ENCODE data around the gene GABPB2. TPM values are rescaled to one million over a fixed set of nuclear protein-coding genes. Genes with fewer than 3 reads are reported as not detected.
A peak's percentile ranks its signal among the peaks of the same experiment; 100 is the strongest.

The GABPB2 gene
- total RNA-seq (26.4 TPM), polyA plus RNA-seq (1 to 10 TPM; 5.4 to 8.1 (median 6.0) TPM)

- Mint-ChIP-seq H3K4me1 (peaks cover 5 to 33% (median 23%) of the 10 kb centered on the region in 4 donors), H3K27me3 (peaks cover 10% of the 10 kb centered on the region), H3K36me3 (peaks cover 10% of the 10 kb centered on the region), H3K27ac (peak within 1 kb of the TSS; percentile 99 to 100 (median 99)), H3K4me3 (peak within 1 kb of the TSS; percentile 98 to 100 (median 100)), H3K9me3 (no peaks in the 10 kb centered on the region)
- H3K9me3 ChIP-seq (ENCODE audit: control insufficient read depth in 2 of 2, low read length in 2 of 2) = no peaks in the 10 kb centered on the region
- H3K27ac ChIP-seq (ENCODE audit: insufficient read depth, low read length, poor library complexity, severe bottlenecking) = peak within 1 kb of the TSS; percentile 95
- H3K4me1 ChIP-seq (ENCODE audit: control insufficient read depth, insufficient read depth, low read length, poor library complexity, severe bottlenecking) = peaks cover 18% of the 10 kb centered on the region
- H3K4me3 ChIP-seq (ENCODE audit: low read depth, low read length) = peak within 1 kb of the TSS; percentile 97
- peak; percentile 84 to 85 for ATAC-seq (ENCODE audit: low read depth in 2 of 2)
- no peaks in the 10 kb centered on the region for H3K27me3 ChIP-seq (ENCODE audit: control insufficient read depth, insufficient read depth, low read length)
- DNase-seq = peak; percentile 76 to 92 (median 89)
- no peaks in the 10 kb centered on the region for H3K36me3 ChIP-seq (ENCODE audit: control insufficient read depth, insufficient read depth, low read length)
These were observed at the start of gene GABPB2 for GRCh38 chr1:151070474-151071276. Gene GABPB2 (plus strand): TSS chr1:151070761. CDS start chr1:151088190, 17,429 bp downstream.

- ATAC-seq (ENCODE audit: low read depth in 2 of 2) (peak; percentile 96 to 98), DNase-seq (peak; percentile 75 to 86 (median 86))
- Histone ChIP-seq H3K9me3 (ENCODE audit: control insufficient read depth in 2 of 2, low read length in 2 of 2) (no peaks in the 10 kb centered on the region), H3K27ac (ENCODE audit: insufficient read depth, low read length, poor library complexity, severe bottlenecking) (no peak overlapping the region), H3K4me1 (ENCODE audit: control insufficient read depth, insufficient read depth, low read length, poor library complexity, severe bottlenecking) (peaks cover 8% of the 10 kb centered on the region), H3K4me3 (ENCODE audit: low read depth, low read length) (peak overlapping the region; percentile 26), H3K36me3 (ENCODE audit: control insufficient read depth, insufficient read depth, low read length) (peaks cover 26% of the 10 kb centered on the region), H3K27me3 (ENCODE audit: control insufficient read depth, insufficient read depth, low read length) (no peaks in the 10 kb centered on the region)
- Mint-ChIP-seq H3K36me3 (peaks cover 29% of the 10 kb centered on the region), H3K27me3 (no peaks in the 10 kb centered on the region), H3K4me3 (peak overlapping the region in 3 of 4 donors; percentile 46 to 70 (median 63)), H3K27ac (peak overlapping the region; percentile 69 to 91 (median 75)), H3K4me1 (peaks cover 0 to 9% (median 4%) of the 10 kb centered on the region in 4 donors), H3K9me3 (no peaks in the 10 kb centered on the region)
These were observed 45.9 kb upstream of the GABPB2 start for GRCh38 chr1:151024540-151025146.

- peaks cover 0 to 9% (median 4%) of the 10 kb centered on the region in 4 donors for H3K4me1 Mint-ChIP-seq
- Histone ChIP-seq H3K4me3 (ENCODE audit: low read depth, low read length) (no peak overlapping the region), H3K27me3 (ENCODE audit: control insufficient read depth, insufficient read depth, low read length) (no peaks in the 10 kb centered on the region), H3K27ac (ENCODE audit: insufficient read depth, low read length, poor library complexity, severe bottlenecking) (no peak overlapping the region), H3K9me3 (ENCODE audit: control insufficient read depth in 2 of 2, low read length in 2 of 2) (no peaks in the 10 kb centered on the region), H3K4me1 (ENCODE audit: control insufficient read depth, insufficient read depth, low read length, poor library complexity, severe bottlenecking) (peaks cover 8% of the 10 kb centered on the region), H3K36me3 (ENCODE audit: control insufficient read depth, insufficient read depth, low read length) (peaks cover 29% of the 10 kb centered on the region)
- H3K4me3 Mint-ChIP-seq = no peak overlapping the region
- peaks cover 35% of the 10 kb centered on the region for H3K36me3 Mint-ChIP-seq
- ATAC-seq (ENCODE audit: low read depth in 2 of 2) (no peak), DNase-seq (no peak)
- no peaks in the 10 kb centered on the region for H3K27me3 Mint-ChIP-seq
- H3K27ac Mint-ChIP-seq = peak overlapping the region in 1 of 3 donors; percentile 3
- H3K9me3 Mint-ChIP-seq = no peaks in the 10 kb centered on the region
These were observed 44.1 kb upstream of the GABPB2 start for GRCh38 chr1:151026460-151026859.

- Histone ChIP-seq H3K27me3 (ENCODE audit: control insufficient read depth, insufficient read depth, low read length) (no peaks in the 10 kb centered on the region), H3K27ac (ENCODE audit: insufficient read depth, low read length, poor library complexity, severe bottlenecking) (no peak overlapping the region), H3K36me3 (ENCODE audit: control insufficient read depth, insufficient read depth, low read length) (peaks cover 46% of the 10 kb centered on the region), H3K9me3 (ENCODE audit: control insufficient read depth in 2 of 2, low read length in 2 of 2) (no peaks in the 10 kb centered on the region), H3K4me1 (ENCODE audit: control insufficient read depth, insufficient read depth, low read length, poor library complexity, severe bottlenecking) (no peaks in the 10 kb centered on the region), H3K4me3 (ENCODE audit: low read depth, low read length) (no peak overlapping the region)
- Mint-ChIP-seq H3K4me3 (no peak overlapping the region), H3K4me1 (peaks cover 4 to 7% (median 6%) of the 10 kb centered on the region in 4 donors), H3K9me3 (no peaks in the 10 kb centered on the region), H3K27me3 (no peaks in the 10 kb centered on the region), H3K36me3 (peaks cover 42% of the 10 kb centered on the region), H3K27ac (no peak overlapping the region)
- ATAC-seq (ENCODE audit: low read depth in 2 of 2) (no peak), DNase-seq (no peak)
These were observed 38.4 kb upstream of the GABPB2 start for GRCh38 chr1:151032164-151032563.

DNA sequence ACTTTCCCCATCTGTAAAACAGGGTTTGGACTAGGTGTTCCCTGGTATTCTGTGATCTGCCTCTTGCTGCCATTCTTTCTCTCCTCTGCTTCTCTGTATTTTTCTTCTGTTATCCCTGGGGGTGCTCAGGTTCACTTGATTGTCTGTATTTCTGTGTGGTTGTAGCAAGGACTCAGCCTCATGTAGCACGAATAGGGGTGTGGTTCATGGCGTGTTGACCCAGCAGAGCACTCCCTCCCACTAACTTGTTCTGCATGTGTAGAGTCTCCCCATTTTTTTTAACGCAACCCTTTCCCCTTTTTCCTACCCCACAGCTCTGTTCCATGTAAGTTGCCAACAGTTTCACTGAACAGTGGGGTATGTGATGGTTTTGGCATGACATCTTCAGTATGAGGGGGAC, 35.4 kb upstream of the GABPB2 start:
- Histone ChIP-seq H3K27me3 (ENCODE audit: control insufficient read depth, insufficient read depth, low read length) (no peaks in the 10 kb centered on the region), H3K36me3 (ENCODE audit: control insufficient read depth, insufficient read depth, low read length) (peaks cover 30% of the 10 kb centered on the region), H3K4me3 (ENCODE audit: low read depth, low read length) (no peak overlapping the region), H3K9me3 (ENCODE audit: control insufficient read depth in 2 of 2, low read length in 2 of 2) (no peaks in the 10 kb centered on the region), H3K27ac (ENCODE audit: insufficient read depth, low read length, poor library complexity, severe bottlenecking) (no peak overlapping the region), H3K4me1 (ENCODE audit: control insufficient read depth, insufficient read depth, low read length, poor library complexity, severe bottlenecking) (no peaks in the 10 kb centered on the region)
- DNase-seq (no peak), ATAC-seq (ENCODE audit: low read depth in 2 of 2) (no peak)
- Mint-ChIP-seq H3K4me1 (peaks cover 8 to 14% (median 12%) of the 10 kb centered on the region in 4 donors), H3K36me3 (peaks cover 32% of the 10 kb centered on the region), H3K9me3 (no peaks in the 10 kb centered on the region), H3K4me3 (no peak overlapping the region), H3K27me3 (no peaks in the 10 kb centered on the region), H3K27ac (peak overlapping the region; percentile 9 to 96 (median 82))

- Mint-ChIP-seq H3K27me3 (no peaks in the 10 kb centered on the region), H3K9me3 (no peaks in the 10 kb centered on the region), H3K27ac (peak within 1 kb of the TSS; percentile 34 to 82 (median 76)), H3K36me3 (peaks cover 32% of the 10 kb centered on the region), H3K4me3 (no peak within 1 kb of the TSS), H3K4me1 (peaks cover 8 to 15% (median 13%) of the 10 kb centered on the region in 4 donors)
- ATAC-seq (ENCODE audit: low read depth in 2 of 2) (no peak), DNase-seq (no peak)
- Histone ChIP-seq H3K27ac (ENCODE audit: insufficient read depth, low read length, poor library complexity, severe bottlenecking) (no peak within 1 kb of the TSS), H3K36me3 (ENCODE audit: control insufficient read depth, insufficient read depth, low read length) (peaks cover 22% of the 10 kb centered on the region), H3K4me1 (ENCODE audit: control insufficient read depth, insufficient read depth, low read length, poor library complexity, severe bottlenecking) (no peaks in the 10 kb centered on the region), H3K9me3 (ENCODE audit: control insufficient read depth in 2 of 2, low read length in 2 of 2) (no peaks in the 10 kb centered on the region), H3K4me3 (ENCODE audit: low read depth, low read length) (no peak within 1 kb of the TSS), H3K27me3 (ENCODE audit: control insufficient read depth, insufficient read depth, low read length) (no peaks in the 10 kb centered on the region)
These were observed 34.2 kb upstream of the GABPB2 start, which contains the start of gene BNIPL for GRCh38 chr1:151036356-151036755. Gene BNIPL (plus strand): TSS chr1:151036586. CDS start chr1:151036726, 140 bp downstream.

DNA sequence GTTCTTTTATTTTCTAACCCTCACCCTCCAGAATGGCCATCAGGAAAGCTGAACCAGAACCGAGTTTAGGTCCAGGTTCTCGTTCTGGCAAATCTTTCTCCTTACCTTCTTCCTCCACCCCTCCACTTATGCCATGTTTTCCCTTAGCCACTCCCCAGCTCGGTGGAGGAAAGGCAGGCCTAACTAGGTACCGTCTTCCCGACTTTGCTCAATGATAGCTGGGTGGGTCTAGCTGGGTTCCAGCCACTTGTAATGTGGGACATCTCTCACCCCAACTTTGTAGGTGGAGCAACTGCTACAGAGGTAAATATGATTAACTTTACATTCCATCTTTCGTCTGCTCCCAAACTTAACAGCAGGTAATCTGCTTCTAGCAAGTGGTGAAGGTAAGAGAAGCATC, 33.5 kb upstream of the GABPB2 start:
- Histone ChIP-seq H3K36me3 (ENCODE audit: control insufficient read depth, insufficient read depth, low read length) (peaks cover 17% of the 10 kb centered on the region), H3K4me3 (ENCODE audit: low read depth, low read length) (no peak overlapping the region), H3K4me1 (ENCODE audit: control insufficient read depth, insufficient read depth, low read length, poor library complexity, severe bottlenecking) (no peaks in the 10 kb centered on the region), H3K27me3 (ENCODE audit: control insufficient read depth, insufficient read depth, low read length) (no peaks in the 10 kb centered on the region), H3K27ac (ENCODE audit: insufficient read depth, low read length, poor library complexity, severe bottlenecking) (no peak overlapping the region), H3K9me3 (ENCODE audit: control insufficient read depth in 2 of 2, low read length in 2 of 2) (no peaks in the 10 kb centered on the region)
- H3K9me3 Mint-ChIP-seq = no peaks in the 10 kb centered on the region
- peak overlapping the region in 2 of 3 donors; percentile 34 to 82 for H3K27ac Mint-ChIP-seq
- peaks cover 8 to 15% (median 13%) of the 10 kb centered on the region in 4 donors for H3K4me1 Mint-ChIP-seq
- DNase-seq = no peak
- no peaks in the 10 kb centered on the region for H3K27me3 Mint-ChIP-seq
- ATAC-seq (ENCODE audit: low read depth in 2 of 2) = no peak
- no peak overlapping the region for H3K4me3 Mint-ChIP-seq
- peaks cover 28% of the 10 kb centered on the region for H3K36me3 Mint-ChIP-seq

Data from CD4-positive, CD25-positive, alpha-beta regulatory T cell (primary cell).